H7 (cell line): Measurements from ENCODE around the gene UBL4B. TPM values are rescaled to one million over a fixed set of nuclear protein-coding genes. Genes with fewer than 3 reads are reported as not detected.
"Not testable (repeated sequence)": the region's sequence is repeated elsewhere in the genome, so short reads cannot be mapped to it uniquely, and the experiment has no call there.

ENCODE experiments used
- DNase-seq: peaks from one replicate; pipeline ENCODE4 v3.0.0; 2012
- H3K27me3 ChIP-seq: 2 replicates; pipeline ENCODE4 v1.6.0; 2011; ENCODE audit warnings: mild to moderate bottlenecking, low read length; ENCODE audit not compliant: control insufficient read depth, insufficient read depth
- H3K36me3 ChIP-seq: replicated peaks from 2 replicates; pipeline ENCODE4 v1.5.1; 2011; ENCODE audit warnings: low read length; ENCODE audit not compliant: control insufficient read depth, insufficient read depth
- H3K4me3 ChIP-seq: 2 replicates; pipeline ENCODE4 v1.5.1; 2011; ENCODE audit warnings: low read depth, mild to moderate bottlenecking, control low read depth, low read length, moderate library complexity; ENCODE audit not compliant: insufficient read depth
- total RNA-seq: library from RNA; depleted of rRNA; stranded (reverse); fragments of >200 nt; shearing (Covaris generic); gene quantifications from 2 replicates; pipeline ENCODE4 v1.2.3, GENCODE V29; 2014

UBL4B gene
- total RNA-seq, 1 experiment from 2014 or later, result not detected

DNA sequence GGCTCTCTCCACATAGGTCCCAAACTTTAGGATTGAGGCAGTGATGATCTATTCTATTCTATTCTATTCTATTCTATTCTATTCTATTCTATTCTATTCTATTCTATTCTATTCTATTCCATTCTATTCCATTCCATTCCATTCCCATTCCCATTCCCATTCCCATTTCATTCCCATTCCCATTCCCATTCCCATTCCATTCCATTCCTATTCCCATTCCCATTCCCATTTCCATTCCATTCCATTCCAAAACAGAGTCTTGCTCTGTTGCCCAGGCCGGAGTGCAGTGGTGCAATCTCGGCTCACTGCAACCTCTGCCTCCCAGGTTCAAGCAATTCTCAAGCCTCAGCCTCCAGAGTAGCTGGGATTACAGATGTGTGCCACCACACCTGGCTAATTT, 32.2 kb upstream of the UBL4B start:
- peaks cover 65% of the 10 kb centered on the region for H3K27me3 ChIP-seq
- H3K36me3 ChIP-seq, DNase-seq, H3K4me3 ChIP-seq: not testable (repeated sequence)

DNA sequence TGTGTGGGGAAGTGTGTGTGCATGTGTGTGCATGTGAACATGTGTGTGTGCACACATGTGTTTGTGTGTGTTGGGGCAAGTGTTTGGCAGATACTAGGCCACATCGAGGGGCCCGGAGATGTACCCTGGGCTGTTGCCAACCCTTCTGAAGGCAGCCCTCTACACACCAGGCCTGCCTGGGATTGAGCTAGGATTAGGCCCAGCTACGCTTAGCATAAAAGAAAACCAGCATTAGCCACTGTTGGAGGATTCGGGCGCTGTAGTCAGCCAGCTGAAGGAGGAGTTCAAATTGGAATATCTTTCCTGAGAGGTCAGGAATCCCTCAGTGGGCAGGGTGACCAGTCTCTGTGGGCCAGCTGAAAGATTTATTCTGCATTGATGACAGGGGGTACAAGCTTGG, 31.2 kb upstream of the UBL4B start:
- Histone ChIP-seq H3K4me3 (no peak overlapping the region), H3K36me3 (no peaks in the 10 kb centered on the region), H3K27me3 (peaks cover 75% of the 10 kb centered on the region)
- no peak for DNase-seq

DNA sequence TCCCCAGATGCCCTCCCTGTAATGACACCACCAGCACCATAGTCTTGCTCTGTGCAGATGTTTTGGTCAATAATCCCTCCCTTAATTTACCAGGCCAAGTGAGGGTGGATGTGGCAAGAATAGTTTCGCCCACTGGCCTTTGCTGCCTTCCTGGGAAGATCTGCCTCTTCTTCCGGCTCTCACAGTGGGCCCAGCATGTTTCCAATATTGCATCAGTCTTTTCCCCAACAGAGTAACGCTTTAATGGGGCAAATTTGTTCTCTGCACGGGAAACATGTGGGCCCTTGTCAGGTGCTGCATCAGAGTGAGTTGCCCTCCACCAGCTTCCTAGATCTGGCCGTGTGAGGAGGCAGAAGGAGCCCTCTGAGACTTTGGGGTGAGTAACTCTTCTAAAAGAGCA, 29.8 kb upstream of the UBL4B start:
- peaks cover 81% of the 10 kb centered on the region for H3K27me3 ChIP-seq
- no peaks in the 10 kb centered on the region for H3K36me3 ChIP-seq
- H3K4me3 ChIP-seq, result no peak overlapping the region
- no peak for DNase-seq

DNA sequence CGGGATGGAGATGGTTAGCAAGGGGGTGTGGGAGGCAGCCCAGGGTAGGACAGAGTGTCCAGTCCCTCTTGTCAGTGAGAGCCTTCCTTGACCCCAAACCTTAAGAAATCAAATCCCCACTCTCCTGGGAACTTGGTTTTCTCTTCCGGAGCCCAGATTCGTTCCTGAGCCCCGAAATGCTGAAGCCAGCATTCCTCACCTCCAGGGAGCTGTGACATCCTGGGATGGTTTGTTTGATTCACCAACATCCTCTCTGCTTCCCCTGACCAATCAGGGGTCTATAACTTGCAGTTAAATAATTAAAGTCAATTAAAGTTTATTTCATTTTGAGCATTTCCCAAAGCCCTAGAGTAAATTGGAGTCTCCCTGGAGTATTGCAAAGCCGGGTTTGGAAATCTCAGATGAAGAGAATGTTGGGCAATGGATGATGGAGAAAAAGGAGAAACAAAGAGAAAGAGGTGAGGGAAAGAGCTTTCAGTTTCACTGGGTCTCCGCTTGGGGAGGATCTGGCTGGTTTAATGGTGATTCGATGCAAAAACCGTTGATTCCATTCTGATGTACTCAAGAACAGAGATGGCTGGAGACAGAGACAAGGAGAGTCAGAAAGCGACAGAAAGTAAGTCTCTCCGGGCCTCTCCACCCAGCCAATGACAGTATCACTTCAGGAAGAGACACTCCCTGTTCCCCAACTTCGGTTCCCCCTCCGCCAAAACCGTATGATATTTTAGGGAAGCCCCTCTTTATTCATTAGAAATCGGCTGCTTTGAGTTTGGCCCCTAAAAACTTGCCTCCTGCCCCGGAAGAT, 29.0 kb upstream of the UBL4B start:
- Histone ChIP-seq H3K36me3 (no peaks in the 10 kb centered on the region), H3K27me3 (peaks cover 82% of the 10 kb centered on the region), H3K4me3 (peak overlapping the region; percentile 3; the same call in 1 of the 2 replicates)
- peak; percentile 67 for DNase-seq

DNA sequence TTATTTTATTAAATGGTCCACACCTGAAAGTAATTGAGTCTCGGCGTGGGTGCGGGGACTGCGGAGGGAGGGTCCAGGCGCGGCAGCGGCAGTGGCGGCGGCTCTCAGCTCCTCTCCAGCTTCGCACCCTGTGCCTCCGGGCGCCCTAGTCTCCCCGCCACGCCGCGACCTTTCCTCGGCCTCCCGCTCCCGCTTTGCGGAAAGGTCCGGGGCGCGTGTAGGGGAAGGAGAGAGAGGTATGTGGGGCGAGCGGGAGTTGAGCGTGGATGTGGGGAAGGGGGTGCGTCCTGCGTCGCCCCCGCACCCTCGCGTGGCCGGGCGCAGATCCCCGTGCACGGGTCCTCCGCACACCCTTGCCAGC, 28.4 kb upstream of the UBL4B start:
- H3K27me3 ChIP-seq, result peaks cover 79% of the 10 kb centered on the region
- DNase-seq, result peak; percentile 78
- peak overlapping the region; percentile 28; the same call in 1 of the 2 replicates for H3K4me3 ChIP-seq
- no peaks in the 10 kb centered on the region for H3K36me3 ChIP-seq

DNA sequence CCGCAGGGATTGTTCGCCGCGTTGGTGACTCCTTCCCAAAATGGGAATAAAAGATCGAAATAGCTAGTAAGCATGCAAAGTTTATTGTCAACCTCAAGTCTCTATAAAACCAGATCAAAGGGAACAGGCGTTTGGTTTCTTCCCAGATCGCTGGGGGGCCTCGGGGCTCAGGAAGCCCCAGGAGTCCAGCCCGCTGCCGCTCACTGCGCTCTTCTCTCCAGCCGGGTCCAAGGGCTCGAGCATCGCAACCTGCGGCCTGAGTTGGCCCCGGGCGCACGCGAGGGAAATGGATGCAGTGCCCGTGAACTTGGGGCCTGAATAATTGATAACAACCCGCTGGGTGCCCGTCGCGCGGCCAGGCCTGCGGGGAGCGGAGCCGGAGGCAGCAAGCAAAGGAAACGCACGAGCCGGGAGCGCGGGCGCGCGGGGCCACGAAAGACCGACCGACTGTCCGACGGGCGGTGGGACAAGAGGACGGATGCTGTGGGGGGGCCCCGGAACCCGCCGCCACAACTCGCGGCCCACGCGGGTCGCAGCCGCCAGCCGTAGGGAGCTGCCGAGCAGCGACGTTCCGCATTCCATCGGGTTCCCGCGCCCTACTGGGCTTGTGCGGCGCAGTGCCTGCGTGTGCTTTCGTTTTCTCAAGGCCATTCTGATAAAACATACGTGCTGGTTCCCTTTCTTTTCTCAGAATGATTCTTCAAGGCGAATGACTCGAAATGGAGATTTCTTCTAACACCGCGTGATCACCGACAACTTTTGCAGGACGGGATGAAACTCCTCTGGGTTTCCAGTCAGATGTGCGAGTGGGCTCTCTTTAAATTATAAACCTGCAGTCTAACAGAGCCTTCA, 27.8 kb upstream of the UBL4B start:
- peaks cover 79% of the 10 kb centered on the region for H3K27me3 ChIP-seq
- peak; percentile 86 for DNase-seq

DNA sequence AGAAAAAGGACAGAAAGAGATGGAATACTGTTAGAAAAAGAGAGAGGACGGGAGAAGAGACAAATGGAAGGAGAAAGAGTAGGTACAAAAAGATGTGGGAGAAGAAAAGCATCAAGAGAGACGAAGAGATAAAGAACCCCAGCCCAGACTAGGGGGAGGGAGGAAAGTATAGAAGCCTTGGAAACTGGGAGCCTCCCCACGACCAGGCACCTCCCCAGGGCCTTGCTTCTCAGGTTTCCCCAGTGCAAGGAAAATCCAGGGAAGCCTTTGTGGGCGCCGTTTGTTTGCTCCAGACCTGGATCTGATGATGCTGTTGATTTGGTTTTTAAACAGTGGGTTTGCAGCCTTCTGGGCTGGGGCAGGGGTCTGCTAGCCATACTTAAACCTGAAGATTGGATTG, 26.6 kb upstream of the UBL4B start:
- Histone ChIP-seq H3K36me3 (no peaks in the 10 kb centered on the region), H3K4me3 (no peak overlapping the region), H3K27me3 (peaks cover 73% of the 10 kb centered on the region)
- DNase-seq, result peak; percentile 70

More for the DNA sequence above, 27.8 kb upstream of the UBL4B start:
- peak overlapping the region; percentile 28 for H3K4me3 ChIP-seq
- H3K36me3 ChIP-seq, result no peaks in the 10 kb centered on the region

DNA sequence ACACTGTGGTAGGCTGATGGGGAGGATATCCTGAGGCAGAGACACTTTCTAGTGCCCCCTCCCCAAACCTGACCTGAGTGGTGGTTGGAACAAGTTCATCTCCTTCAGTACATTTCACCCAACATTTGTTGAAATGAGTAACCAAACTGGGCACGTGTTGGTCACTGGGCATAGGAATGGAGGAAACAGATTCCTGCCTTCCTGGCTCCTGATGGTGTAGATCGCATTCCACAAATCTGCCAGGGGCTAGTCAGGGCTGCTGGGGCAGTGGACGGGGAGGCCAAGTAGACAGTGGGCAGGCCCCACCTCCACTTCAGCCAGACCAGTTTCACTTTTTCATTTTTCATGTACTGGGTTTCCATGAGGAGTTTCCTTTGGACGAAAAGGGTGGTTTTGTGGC, 25.3 kb upstream of the UBL4B start:
- Histone ChIP-seq H3K4me3 (no peak overlapping the region), H3K27me3 (peaks cover 65% of the 10 kb centered on the region), H3K36me3 (no peaks in the 10 kb centered on the region)
- DNase-seq, result no peak

DNA sequence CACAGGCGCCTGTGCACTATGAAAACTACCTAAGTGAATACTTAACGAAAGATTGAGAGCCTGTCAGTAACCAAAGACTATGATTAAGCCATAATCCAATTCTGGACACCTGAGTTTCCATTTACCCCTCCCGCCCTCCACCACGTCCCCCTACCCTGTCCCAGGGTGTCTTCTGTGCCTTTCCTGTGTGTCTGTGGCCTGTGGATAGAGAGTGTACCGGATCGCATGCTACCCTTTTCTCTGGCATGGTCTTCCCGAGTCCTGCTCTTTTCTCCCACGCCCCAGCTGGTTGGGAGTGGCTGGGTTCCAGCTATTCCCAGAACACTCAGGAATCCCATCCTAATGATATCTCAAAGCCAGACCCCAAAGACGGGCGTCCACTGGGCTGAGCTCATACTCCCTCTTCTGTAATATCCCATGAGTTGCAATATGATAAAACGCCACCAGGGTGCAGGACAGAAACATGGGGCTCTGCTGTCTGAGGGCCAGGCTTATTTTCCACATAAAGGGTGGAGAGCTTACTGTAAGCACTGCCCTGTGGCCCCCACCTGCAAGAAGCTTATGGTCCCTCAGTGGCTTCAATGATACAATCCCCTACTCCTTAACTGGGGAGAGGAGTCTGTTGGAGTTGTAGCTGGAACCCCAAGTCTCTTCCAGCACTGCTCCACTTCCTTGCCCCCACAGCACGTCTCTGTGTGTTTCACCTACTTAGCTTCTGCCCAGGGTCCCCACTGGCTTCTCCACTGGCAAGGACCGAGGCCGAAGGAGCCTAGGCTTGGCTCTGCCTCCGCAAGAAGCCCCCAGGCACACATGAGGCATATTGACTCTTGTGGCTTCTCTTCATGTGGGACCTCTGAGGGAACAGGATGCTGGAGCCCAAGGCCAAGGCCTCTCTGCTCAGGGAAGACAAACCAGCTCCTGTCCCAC, 24.2 kb upstream of the UBL4B start:
- Histone ChIP-seq H3K27me3 (peaks cover 55% of the 10 kb centered on the region), H3K36me3 (no peaks in the 10 kb centered on the region), H3K4me3 (no peak overlapping the region)
- DNase-seq, result peak; percentile 89

DNA sequence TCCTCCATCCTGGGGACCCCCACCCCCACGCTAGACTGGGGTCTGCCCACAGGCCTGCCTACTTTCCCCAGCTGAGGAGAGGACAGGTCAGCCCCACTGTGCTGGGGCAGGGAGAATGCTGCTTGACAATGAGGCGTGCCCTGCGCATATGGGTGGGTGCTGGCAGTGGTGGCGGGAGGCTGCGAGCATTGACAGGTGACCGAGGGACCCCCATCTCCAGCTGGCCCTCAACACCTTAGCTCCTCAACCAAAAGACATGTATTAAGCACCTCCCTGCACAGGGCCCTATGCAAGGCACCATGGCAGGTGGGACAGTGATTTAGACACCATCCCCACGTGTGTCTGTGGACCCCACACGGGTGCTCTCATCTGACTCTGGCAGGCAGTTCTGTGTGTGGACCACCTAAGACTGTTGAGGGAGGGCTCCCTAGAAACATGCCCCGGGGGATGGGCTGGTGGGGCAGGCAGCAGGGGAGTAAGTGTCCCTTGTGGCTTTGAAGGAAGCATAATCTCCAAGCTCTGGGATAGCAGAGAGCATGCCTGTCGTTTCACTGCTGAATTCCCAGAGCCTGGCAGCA, 23.4 kb upstream of the UBL4B start:
- Histone ChIP-seq H3K27me3 (peaks cover 47% of the 10 kb centered on the region), H3K36me3 (no peaks in the 10 kb centered on the region), H3K4me3 (no peak overlapping the region)
- peak; percentile 43 for DNase-seq

DNA sequence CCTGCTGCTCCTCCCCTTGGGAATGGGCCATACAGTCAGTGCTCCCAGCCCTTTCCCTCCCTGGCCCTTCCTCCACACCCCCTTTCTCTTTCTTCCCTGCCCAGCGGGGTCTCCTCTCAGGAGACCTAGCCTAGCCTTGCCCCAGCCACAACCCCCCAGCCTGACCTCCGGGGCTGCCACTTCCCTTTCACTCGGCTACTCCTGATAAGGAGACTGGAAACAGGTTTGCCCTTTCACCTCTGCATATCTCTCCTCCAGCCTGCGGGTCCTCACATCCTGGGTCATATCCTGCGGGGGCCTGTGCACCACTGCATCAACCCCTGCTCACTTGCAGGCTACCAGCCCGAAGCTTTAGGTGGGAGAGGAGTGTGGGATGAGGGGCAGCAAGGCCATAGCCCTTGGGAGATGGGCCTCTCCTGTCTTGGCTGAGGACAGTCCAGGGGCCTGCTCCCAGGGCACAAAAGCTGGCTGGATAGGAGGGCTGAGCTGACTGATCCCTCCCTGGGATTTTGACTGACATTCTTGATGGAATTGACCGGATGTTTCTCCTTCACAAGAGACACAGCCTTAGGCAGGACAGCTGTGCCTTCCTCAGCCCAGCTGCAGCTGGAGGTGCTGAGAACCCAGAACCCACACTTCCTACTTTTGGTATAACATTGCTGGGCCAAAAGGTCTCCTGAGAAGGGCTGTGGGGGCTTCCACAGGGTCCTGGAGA, 22.5 kb upstream of the UBL4B start:
- H3K27me3 ChIP-seq, result peaks cover 40% of the 10 kb centered on the region
- peak; percentile 62 for DNase-seq
- no peaks in the 10 kb centered on the region for H3K36me3 ChIP-seq
- no peak overlapping the region for H3K4me3 ChIP-seq

DNA sequence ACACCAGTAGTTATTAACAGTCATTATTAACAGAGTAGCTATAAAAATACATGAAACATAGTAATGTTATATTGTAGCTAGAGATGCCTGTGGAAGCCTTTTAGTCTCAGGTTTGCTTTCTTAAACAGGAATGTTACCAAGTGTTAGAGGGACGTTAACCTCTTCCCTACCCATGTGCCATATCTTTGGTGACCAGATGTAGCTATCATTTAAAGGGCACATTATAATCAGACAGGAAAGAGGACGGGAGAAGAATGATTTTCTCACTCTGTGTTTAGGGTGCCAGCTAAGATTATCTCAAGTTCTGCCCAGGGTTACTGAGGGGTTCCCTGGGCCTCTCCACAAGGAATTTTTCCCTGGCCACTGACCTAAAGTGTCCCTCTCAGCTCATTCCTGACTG, 20.9 kb upstream of the UBL4B start:
- DNase-seq, result no peak
- Histone ChIP-seq H3K27me3 (peaks cover 23% of the 10 kb centered on the region), H3K36me3 (no peaks in the 10 kb centered on the region), H3K4me3 (no peak overlapping the region)

DNA sequence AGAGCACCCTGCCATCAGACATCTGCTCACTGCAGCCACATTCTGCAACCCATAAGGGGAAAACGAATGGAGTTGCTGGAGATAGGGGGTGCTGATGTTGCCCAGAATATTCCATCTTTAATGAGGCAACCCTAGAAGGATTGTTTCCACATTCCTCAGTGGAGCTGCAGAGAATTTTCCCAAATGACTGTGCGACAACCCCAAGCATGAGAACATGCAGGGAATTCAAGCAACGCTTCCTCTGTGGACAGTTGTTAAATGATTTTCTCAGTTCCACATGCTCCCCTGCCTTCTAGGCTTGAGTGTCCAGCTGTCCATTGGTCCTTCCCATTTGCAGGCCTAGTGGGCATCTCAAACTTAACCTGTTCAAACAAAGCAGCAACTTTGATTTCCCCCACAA, 20.5 kb upstream of the UBL4B start:
- Histone ChIP-seq H3K4me3 (no peak overlapping the region), H3K36me3 (no peaks in the 10 kb centered on the region), H3K27me3 (peaks cover 19% of the 10 kb centered on the region)
- no peak for DNase-seq
